ENCODE data around the gene TANGO2. TPM values are rescaled to one million over a fixed set of nuclear protein-coding genes. Genes with fewer than 3 reads are reported as not detected.
A peak's percentile ranks its signal among the peaks of the same experiment; 100 is the strongest.

Gene TANGO2
- total and polyA plus RNA-seq, 9 of the 15 experiments (the other 6 are each of a cell fraction or from before 2014, with no cell fraction given) = 15.5 to 94.9 (median 70.1) TPM

- Histone ChIP-seq H3K9me1 (ENCODE audit: control insufficient read depth, insufficient read depth, low read length) (no peaks in the 10 kb centered on the region), H2AFZ (ENCODE audit: low read depth, low read length) (peak overlapping the region; percentile 35), H3K27ac (ENCODE audit: extremely low read depth, low read depth, low read length) (peak overlapping the region; percentile 43; the same call in 2 of the 3 replicates), H3K27me3 (ENCODE audit: control insufficient read depth in 2 of 2, insufficient read depth in 2 of 2, low read length in 2 of 2) (no peaks in the 10 kb centered on the region), H3K9me3 (replicated peaks; ENCODE audit: control insufficient read depth, insufficient read depth, low read depth, low read length) (no peaks in the 10 kb centered on the region), H3K36me3 (ENCODE audit: control insufficient read depth, insufficient read depth, low read length) (no peaks in the 10 kb centered on the region), H3K9ac (ENCODE audit: insufficient read depth in 1 of 2, low read depth in 2 of 2, low read length in 2 of 2) (peak overlapping the region; percentile 3 to 4; a peak in 2 of 4 replicates), H4K20me1 (replicated peaks; ENCODE audit: control insufficient read depth, insufficient read depth, low read length) (no peaks in the 10 kb centered on the region), H3K4me2 (ENCODE audit: insufficient read depth, low read length) (peak overlapping the region; percentile 48), H3K4me1 (replicated peaks in 1 of 2; ENCODE audit: control insufficient read depth in 2 of 2, insufficient read depth in 2 of 2, low read length in 2 of 2) (peaks cover 36 to 37% of the 10 kb centered on the region in 2 experiments), H3K4me3 (no peak overlapping the region), H3K79me2 (ENCODE audit: control insufficient read depth, insufficient read depth, low read length) (no peaks in the 10 kb centered on the region)
- CTCF ChIA-PET (ENCODE audit: low intra/inter-chr PET ratio) = no interaction called here
- BruUV-seq (replicated peaks) = no TSS peak
- POLR2A ChIA-PET = interaction anchor here (0.6 to 7.0 kb wide), 23 partner anchors 9 to 909 kb away, joined by 3 to 77 read pairs (median 4); partner anchors contain the start of gene TANGO2
- FAIRE-seq = no peak
- 2% methylated on average over 8 of the region's 8 CpGs for WGBS (ENCODE audit: insufficient coverage, low coverage, missing lambda C conversion rate)
- peak; percentile 72 for ATAC-seq
- intact Hi-C loops (cut with micrococcal nuclease) = no loop called here
- in situ Hi-C loops (cut with MboI) = no loop called here
- DNase-seq (ENCODE audit: extremely low read depth in 1 of 4, low spot score in 3 of 4) = peak; percentile 85 to 93 (median 89)
- TF ChIP-seq MTA3 (IDR thresholded peaks at IDR 0.05; ENCODE audit: borderline replicate concordance) (no peak), TEAD1 (CRISPR knock-in tag; IDR thresholded peaks at IDR 0.05) (peak in 1 of 2 experiments; percentile 65; a peak in 1 of 4 replicates), TOE1 (IDR thresholded peaks at IDR 0.05; ENCODE audit: borderline replicate concordance) (no peak), TOE1 (CRISPR knock-in tag; IDR thresholded peaks at IDR 0.05; ENCODE audit: borderline replicate concordance, low read depth) (no peak), SNRNP70 (optimal IDR thresholded peaks at IDR 0.05; ENCODE audit: low read depth, low read length) (peak; percentile 23), ZNF75A (CRISPR knock-in tag; IDR thresholded peaks at IDR 0.05) (no peak), FOXA3 (CRISPR knock-in tag; conservative IDR thresholded peaks at IDR 0.05 in 1 of 2, IDR thresholded peaks at IDR 0.05 in 1 of 2) (no peak), ZBED1 (IDR thresholded peaks at IDR 0.05) (no peak), POLR2AphosphoS5 (IDR thresholded peaks at IDR 0.05; ENCODE audit: control insufficient read depth, insufficient read depth, low read depth, low read length) (peak; percentile 47), ARID3B (CRISPR knock-in tag; IDR thresholded peaks at IDR 0.05; ENCODE audit: borderline replicate concordance) (no peak), KDM5B (IDR thresholded peaks at IDR 0.05; ENCODE audit: insufficient replicate concordance, low read depth, low read length) (peak; percentile 30), KDM2B (CRISPR knock-in tag; IDR thresholded peaks at IDR 0.05) (0 out of 2 replicates have a peak, but pooled peaks have one; percentile 75), RBFOX2 (IDR thresholded peaks at IDR 0.05; ENCODE audit: low read depth, low read length) (no peak)
Measured at GRCh38 chr22:20071524-20071972, 50.6 kb downstream of the TANGO2 start.

Data from K562 (cell line).